GM19351 (cell line): ENCODE measurements around the gene UGGT1.

Experiments used
- ATAC-seq: cut with Tn5 transposase; IDR thresholded peaks from one replicate; pipeline ENCODE4 v1.9.1; 2021; ENCODE audit warnings: mild to moderate bottlenecking, moderate library complexity; ENCODE audit not compliant: unreplicated experiment

UGGT1 gene

DNA sequence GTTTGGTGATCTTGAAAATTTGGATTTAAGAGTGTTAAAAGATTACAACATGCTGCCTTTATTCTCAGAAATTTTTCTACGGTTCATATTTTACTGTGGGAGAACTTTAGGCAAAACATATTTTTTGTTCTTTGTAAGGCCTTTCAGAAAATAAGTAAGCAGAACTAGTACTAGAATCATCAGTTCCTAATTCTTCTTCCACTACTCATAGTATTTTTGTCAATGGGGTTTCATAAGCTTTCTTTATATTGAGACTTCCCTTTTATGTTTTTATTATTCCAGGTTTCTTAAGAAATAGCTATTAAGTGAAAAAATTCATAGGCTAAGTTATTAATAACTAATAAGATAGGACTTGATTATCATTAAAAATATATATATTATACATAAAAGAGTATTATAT lies 12.4 kb downstream of the UGGT1 start:
- no peak for ATAC-seq

DNA sequence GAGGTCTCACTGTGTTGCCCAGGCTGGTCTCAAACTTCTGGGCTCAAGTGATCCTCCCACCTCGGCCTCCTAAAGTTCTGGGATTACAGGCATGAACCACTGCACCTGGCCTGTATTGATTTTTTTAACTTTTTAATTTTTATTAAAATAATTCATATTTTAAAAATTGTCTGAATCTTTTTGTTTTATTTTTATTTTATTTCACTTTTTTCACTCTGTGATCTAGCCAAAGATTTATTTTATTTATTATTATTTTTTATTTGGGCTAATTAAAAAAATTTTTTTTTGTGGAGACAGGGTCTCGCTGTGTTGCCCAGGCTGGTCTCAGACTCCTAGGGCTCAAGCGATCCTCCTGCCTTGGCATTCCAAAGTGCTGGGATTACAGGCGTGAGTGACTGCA lies 14.1 kb downstream of the UGGT1 start:
- ATAC-seq, result no peak

DNA sequence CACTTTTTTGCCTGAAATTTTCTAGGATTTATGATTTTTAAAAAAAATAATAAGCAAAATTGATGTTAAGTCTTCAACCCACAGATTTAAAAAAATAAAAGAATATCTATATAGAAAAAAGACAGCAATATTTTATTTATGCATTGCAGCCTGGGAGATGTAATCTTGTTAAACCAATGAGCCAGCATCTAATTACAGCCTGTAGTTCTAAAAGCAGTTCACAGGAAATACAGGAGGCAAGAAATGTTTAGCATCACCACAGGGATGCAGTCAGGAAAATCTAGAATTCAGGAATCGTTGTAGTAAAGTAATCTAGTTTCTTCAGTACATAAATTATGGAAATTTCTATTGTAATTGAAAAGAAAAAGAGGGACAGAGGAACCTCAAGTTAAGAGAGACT lies 17.2 kb downstream of the UGGT1 start:
- no peak for ATAC-seq

DNA sequence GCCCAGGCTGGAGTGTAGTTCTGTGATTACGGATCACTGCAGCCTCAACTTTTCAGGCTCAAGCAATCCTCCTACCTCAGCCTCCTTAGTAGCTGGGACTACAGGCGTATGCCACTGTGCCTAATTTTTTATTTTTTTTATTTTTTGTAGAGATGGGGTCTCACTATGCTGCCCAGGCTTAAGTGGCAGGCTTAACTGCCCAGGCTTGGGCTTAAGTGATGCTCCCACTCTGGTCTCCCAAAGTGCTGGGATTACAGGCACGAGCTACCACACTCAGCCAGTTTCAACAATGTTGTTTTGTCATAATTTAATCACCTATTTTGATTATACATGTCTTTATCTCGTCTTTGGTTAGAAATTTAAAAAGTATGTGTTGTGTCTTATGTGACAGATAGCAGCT lies 18.2 kb downstream of the UGGT1 start:
- ATAC-seq, result no peak

DNA sequence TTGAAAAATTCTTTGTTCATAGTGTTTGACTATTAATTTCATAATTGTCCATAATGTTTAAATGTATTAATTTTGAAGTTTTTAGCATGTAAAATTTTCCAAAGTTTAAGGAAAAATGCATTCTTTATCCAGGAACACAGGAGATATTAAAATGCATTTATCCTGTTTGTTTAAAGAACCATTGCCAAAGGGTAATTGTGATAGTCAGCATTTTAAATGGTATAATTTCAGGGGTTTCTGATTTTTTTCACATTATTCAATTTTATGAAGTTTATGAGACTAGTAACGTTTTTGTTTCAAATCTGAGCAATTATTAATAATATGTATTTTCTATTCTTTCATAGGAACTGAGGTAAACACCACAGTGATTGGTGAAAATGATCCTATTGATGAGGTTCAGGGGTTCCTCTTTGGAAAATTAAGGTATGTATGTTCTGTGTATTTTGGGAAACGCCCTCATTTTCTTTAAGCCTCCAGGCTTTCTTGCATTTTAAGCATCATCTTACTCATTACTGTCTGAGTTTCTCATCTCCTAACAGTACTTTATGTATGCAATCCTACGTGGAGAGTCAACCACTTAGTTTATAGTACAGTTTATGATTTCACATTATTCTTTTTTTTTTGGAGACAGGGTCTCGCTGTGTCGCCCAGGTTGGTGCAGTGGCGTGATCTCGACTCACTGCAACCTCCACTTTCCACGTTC lies 25.1 kb downstream of the UGGT1 start:
- no peak for ATAC-seq

DNA sequence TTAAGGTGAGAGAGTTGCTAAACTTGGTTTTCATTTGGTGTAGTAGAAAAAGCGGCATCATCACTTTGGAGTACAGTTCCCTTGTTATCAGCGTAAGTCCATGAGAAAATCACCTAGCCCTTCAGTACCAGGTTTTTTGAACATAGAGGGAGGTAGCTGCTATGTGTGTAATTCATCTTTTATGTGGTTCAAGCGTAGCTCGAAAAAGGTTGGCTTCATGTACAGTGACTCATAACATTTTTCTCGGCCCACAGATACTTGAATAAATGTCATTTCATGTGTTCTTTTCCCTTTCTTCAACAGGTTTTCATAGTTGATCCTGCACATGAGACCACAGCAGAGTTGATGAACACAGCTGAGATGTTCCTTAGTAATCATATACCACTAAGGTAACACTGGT lies 43.6 kb downstream of the UGGT1 start:
- ATAC-seq, result no peak

DNA sequence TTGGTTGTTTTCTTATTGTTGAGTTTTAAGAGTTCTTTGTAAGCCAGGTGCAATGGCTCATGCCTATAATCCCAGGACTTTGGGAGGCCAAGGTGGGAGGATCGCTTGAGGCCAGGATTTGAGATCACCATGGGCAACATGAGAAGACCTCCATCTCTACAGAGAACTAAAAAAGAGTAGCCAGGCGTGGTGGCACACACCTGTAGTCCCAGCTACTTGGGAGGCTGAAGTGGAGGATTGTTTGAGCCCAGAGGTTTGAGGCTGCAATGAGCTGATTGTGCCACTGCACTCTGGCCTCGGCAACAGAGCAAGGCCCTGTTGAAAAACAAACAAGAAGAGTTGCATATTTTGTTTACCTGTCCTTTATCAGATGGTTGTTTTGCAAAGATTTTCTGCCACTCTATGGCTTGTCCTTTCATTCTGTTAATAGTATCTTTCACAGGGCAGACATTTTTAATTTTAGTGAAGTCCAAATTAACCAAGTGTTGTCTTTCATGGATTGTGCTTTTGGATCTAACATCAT lies 46.2 kb downstream of the UGGT1 start:
- no peak for ATAC-seq

DNA sequence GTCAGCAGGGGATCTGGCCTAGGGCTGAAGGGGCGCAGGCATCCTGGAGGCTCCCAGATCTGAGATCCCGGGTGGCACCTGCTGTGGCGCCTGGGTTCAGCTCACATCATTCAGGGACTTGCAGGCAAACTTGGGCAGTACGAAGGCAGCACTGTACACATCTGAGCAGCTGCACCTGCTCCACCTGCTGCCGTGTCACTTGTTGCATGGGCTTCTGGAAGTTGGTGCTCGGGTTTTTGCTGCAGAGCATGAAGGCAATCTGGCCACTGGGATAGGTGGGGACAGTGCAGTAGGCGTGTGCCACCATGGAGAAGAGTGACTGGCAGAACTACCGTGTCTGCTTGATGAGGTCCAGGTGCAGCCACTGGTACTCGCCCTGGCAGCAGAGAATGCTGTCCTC lies 48.6 kb downstream of the UGGT1 start:
- no peak for ATAC-seq

DNA sequence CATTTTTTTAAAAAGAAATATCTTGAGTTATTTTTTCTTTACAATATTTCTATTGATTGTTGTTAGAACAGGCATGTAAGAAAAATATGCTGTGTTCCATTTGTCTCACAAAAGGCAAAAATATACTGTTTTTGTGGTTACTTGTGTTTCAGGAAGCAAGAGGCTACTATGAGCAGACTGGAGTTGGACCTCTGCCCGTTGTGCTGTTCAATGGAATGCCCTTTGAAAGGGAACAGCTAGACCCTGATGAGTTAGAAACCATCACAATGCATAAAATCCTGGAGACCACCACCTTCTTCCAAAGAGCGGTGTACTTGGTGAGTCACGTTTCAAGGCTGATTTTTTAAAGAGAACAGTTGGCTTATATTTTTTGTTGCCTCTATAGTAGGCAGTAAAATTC lies 54.7 kb downstream of the UGGT1 start:
- no peak for ATAC-seq

DNA sequence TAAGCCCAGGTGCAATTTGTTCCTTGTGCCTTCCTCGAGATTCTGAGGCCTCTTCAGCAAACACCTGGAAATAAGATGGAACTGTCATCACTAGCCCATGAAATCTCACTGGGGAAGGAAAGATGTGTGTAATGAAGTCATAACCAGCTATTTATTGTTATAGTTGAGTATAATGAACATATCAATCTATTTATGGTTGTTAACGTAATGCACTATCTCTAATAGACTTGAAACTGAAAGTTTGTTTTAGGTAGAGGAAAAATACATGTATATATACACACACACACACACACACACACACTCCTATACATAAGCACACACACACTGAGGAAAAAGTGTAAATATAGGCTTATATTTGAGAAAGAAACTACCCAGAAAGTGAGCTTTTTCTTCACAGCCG lies 62.8 kb downstream of the UGGT1 start:
- peak; percentile 51 for ATAC-seq

DNA sequence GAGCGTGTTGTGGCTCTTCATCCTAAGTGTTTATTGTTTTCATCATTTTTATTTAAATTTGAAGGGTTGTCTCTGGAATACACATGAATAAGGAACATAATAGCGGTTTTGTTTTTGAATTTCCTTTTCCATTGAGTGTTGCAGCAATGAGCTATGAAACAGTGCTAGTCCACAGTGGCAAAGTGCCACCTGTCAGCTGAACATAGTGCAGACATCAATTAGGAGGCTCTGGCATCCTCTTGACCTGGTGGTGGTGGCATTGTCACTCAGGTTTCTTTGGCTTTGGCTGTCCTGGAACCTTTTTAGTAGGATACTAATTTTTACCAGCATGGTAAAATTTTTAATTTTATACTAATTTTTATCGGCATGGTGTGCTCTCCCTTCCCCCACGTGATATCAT lies 63.2 kb downstream of the UGGT1 start:
- no peak for ATAC-seq

DNA sequence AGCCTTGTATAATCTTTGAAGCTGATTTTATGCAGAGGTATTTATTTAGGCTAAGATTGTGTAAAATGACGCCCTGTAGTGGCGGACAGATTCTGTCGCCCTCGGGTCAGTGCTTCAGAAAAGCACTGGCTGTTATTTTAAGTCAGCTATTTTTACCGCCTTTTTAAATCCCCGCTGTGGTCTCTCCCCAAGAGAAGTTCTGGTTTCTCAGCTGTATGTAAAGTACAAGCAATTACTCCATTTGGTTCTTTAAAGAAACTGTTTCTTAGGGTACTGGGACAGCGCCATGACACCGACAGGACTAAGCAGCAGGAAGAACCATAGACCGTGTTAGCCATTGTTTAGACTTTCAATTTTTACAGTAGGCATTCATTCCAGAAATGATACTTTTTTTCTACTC lies 65.0 kb downstream of the UGGT1 start:
- peak; percentile 53 for ATAC-seq

DNA sequence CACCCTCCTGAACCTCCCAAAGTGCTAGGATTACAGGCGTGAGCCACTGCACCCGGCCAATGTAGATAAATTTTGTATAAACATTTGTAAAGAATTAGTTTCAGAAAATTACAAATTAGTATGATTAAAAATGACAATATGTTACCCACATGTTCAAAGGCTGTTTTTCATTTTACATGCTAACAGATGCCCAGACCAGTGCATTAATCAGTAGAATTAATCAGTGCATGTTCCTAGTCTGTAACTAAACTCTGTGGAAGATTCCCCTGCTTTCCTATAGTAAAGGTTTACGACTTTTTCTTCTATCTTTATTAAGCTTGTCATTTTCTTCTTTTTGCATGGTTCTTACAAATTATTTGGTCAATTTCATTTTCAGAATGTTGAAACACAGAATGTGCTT lies 65.8 kb downstream of the UGGT1 start:
- no peak for ATAC-seq

DNA sequence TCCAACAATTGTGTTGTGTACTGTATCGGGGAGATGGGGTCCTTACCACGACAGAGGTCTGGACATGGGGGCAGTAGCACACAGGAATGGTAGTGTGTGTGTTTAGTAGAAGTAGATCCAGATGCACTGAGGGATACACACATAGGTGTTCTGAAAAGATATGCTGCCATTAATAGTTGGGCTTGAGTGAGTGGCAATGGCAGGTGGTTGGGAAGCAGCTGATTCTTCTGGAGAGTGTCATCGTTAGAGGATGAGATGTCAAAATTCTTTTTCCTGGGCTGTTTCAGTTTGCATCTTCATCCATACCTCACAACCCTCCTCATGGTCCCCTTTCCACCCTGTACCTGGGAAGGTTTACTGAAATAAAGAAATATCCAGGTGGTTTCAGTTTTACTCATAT lies 66.6 kb downstream of the UGGT1 start:
- ATAC-seq, result no peak

DNA sequence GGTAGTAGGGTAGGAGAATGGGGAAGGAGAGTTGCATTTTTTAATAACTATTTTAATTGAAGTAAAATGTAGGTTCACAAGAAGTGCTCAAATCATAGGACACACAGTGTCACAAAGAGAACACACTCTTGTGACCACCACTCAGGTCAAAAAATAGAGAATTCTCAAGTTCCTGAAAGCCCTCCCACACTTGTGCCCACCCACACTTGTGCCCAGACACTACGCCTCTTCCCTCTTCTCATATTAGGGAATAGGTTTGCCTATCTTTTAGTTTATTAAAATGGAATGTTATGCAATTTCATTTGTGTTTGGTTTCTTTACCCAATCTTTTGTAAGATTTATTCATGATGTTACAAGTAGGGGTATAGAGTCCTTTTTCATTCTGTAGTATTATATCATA lies 67.2 kb downstream of the UGGT1 start:
- ATAC-seq, result no peak

DNA sequence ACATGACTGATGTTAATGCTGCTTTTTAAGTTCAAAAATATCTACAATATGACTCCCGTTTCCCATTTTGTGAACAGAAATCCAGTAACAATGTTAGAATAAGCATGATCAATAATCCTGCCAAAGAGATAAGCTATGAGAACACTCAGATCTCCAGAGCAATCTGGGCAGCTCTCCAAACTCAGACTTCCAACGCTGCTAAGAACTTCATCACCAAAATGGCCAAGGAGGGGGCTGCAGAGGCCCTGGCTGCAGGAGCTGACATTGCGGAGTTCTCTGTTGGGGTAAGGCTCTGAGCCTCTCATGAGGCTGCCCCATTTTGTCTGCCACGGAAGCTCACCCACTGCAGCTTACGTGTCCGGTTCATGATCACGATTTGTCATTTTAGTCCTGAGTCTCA lies 68.4 kb downstream of the UGGT1 start:
- ATAC-seq, result no peak

DNA sequence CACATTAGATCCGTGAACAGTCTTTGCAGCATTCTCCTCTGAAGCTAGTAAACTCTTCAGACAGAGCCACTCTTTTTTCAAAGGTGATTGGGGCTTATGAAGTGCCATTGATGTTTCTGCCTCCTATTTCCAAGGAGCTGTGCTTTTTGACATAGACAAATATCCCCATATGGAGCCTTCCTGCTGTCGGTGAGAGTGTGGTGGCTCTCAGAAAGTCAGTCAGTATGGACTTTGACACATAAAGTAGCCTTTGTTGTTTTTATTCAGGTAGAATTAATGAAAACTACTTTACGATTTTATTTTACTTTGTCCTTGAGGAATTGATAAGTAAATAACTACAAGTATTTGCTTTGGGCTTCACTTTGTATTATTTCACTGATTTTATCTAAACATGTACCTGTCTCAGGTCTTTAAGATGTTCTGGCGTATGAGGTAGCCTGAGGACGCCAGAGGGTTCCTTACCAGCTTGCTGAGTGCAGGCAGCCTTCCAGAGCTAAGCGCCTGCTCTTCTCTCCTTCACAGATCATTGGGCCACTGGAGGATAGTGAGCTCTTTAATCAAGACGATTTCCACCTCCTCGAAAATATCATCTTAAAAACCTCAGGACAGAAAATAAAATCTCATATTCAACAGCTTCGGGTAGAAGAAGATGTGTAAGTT lies 69.7 kb downstream of the UGGT1 start:
- no peak for ATAC-seq

DNA sequence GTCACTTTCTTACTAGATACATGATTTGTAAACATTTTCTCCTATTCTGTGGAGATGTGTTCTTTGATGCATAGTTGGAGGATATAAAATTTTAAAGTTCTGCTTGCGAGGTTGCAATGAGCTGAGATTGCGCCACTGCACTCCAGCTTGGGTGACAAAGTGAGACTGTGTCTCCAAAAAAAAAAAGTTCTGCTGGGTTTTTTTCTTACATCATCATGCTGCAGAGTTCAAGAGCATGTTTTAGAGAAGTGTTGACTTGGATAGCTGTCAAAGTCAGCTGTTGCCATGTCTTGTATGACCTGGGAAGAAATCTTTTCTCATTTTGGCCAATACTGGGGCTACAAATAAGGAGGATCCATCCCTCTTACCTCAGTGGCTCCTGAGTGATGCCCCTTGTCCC lies 71.3 kb downstream of the UGGT1 start:
- no peak for ATAC-seq

DNA sequence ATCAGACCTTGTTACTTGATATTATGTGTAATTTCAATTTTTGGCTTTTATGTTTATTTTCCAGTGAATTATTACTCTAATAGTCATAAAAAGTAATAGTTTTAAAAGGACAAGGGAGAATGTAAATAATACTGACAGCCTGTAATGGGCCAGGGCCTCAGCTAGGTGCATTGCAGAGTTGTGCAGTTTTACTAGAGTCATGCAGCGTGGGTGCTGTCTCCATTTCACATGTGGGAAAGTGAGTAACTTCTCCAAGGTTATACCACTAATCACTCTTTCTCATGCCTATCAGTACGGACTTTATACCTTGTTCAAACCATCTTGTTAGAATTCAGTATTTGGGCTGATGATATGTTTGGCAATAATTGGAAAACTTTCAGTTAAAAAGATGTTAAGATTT lies 73.3 kb downstream of the UGGT1 start:
- no peak for ATAC-seq

DNA sequence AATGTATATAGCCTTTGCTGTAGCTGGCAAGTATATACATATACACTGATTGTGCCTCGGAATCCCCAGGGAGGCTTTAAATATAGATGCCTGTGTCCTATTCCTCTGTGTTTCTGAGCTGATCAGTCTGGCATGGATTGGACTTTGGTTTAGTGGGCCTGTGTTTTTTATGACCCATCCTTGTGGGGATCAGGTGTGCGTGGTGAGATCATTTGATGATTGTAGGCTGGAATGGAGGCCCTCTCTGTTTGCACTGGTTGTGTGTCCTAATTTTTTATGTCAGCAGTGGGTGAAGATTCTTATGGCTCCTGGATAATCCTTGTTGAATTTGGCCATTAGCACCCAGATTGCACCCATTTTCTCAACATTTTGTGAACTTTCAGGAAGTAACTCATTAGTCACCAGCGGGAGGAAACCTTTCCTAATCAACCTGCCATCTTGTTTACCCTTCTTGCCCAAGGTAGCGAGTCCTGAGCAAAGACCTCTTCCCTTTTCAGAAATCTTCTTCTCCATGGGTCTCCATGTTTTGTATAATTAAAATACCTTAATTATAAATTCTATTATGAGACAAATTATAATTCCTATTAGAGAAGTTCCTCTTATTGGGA lies 75.8 kb downstream of the UGGT1 start:
- ATAC-seq, result no peak

DNA sequence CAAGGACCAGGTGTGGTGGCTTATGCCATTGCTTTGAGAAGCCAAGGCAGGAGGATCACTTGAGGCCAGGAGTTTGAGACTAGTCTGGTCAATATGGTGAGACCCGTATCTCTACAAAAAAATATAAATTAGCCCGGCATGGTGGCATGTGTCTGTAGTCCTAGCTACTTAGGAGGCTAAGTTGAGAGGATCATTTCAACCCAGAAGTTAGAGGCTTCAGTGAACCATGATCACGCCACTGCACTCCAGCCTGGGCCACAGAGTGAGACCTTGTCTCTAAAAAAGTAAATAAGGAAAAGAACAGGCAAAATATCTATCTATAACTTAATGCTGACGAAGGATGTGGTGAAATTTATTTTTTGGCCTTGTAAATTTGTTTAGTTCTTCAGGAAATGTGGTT lies 78.1 kb downstream of the UGGT1 start:
- no peak for ATAC-seq

DNA sequence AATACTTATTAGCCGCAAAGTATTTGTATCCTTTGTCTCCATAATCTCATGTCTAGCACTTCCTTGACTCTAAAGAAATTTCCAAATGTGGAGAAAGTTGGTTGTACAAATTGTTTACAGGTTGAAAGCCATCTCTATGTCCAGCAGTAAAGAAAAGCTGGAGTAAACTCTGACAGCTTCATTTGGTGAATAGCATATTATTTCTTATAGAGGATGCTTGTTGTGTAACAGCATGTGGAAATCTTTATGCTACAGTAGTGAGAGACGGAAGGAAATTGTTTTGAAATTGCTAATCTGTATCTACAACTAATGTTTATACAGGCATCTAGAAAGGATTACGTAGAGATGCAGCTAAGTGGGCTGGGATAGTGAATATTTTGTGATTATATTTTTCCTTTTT lies 78.5 kb downstream of the UGGT1 start:
- no peak for ATAC-seq
